Smooth muscle cell (in vitro differentiated cells): ENCODE data around the gene LAPTM5. TPM values are rescaled to one million over a fixed set of nuclear protein-coding genes. Genes with fewer than 3 reads are reported as not detected.

Source experiments
- DNase-seq: peaks from one replicate; lab custom pipeline; 2025; ENCODE audit not compliant: unreplicated experiment; lab: John Stamatoyannopoulos, UW
- H2AFZ ChIP-seq: fragments of 200-600 bp; sonication (generic); 2 replicates; pipeline ENCODE4 v1.6.0; 2016; ENCODE audit warnings: antibody characterized with exemption, low read depth, mild to moderate bottlenecking
- H3F3A ChIP-seq: fragments of 200-600 bp; sonication (generic); 2 replicates; pipeline ENCODE4 v1.6.0; 2017; ENCODE audit warnings: antibody characterized with exemption, low read depth
- H3K27ac ChIP-seq: fragments of 200-600 bp; sonication (generic); 2 replicates; pipeline ENCODE4 v1.5.1; 2016; ENCODE audit warnings: low read depth, mild to moderate bottlenecking
- H3K27me3 ChIP-seq: fragments of 200-600 bp; sonication (generic); 2 replicates; pipeline ENCODE4 v1.6.1; 2016; ENCODE audit warnings: low read depth, mild to moderate bottlenecking
- H3K36me3 ChIP-seq: fragments of 200-600 bp; sonication (generic); 2 replicates; pipeline ENCODE4 v1.5.1; 2016; ENCODE audit warnings: low read depth
- H3K4me1 ChIP-seq: fragments of 200-600 bp; sonication (generic); 2 replicates; pipeline ENCODE4 v1.5.1; 2016; ENCODE audit warnings: low read depth
- H3K4me2 ChIP-seq: fragments of 200-600 bp; sonication (generic); 2 replicates; pipeline ENCODE4 v1.6.0; 2016; ENCODE audit warnings: mild to moderate bottlenecking
- H3K4me3 ChIP-seq: fragments of 200-600 bp; sonication (generic); 2 replicates; pipeline ENCODE4 v1.5.1; 2016; ENCODE audit warnings: mild to moderate bottlenecking
- H3K79me2 ChIP-seq: fragments of 200-600 bp; sonication (generic); 2 replicates; pipeline ENCODE4 v1.6.0; 2016; ENCODE audit warnings: low read depth, mild to moderate bottlenecking
- H3K9ac ChIP-seq: fragments of 200-600 bp; sonication (generic); 2 replicates; pipeline ENCODE4 v1.6.0; 2016; ENCODE audit warnings: low read depth
- H3K9me3 ChIP-seq: fragments of 200-600 bp; sonication (generic); replicated peaks from 2 replicates; pipeline ENCODE4 v1.5.1; 2016; ENCODE audit warnings: low read depth
- H4K20me1 ChIP-seq: fragments of 200-600 bp; sonication (generic); 2 replicates; pipeline ENCODE4 v1.6.0; 2016; ENCODE audit warnings: low read depth
- CTCF ChIP-seq: fragments of 200-600 bp; sonication (generic); IDR thresholded peaks from 2 replicates; pipeline ENCODE4 v1.5.1; 2017; ENCODE audit warnings: borderline replicate concordance, mild to moderate bottlenecking, antibody characterized with exemption; ENCODE audit not compliant: insufficient read depth, poor library complexity, severe bottlenecking
- WGBS: methylation state at CpG from one replicate; pipeline ENCODE4 v1.1.7; 2016; ENCODE audit warnings: low lambda C conversion rate; 5-methylcytosine and 5-hydroxymethylcytosine counted together
- polyA plus RNA-seq: library from polyadenylated mRNA; unstranded; fragments of >200 nt; fragmentation: Nextera tagmentation; extraction: Ambion mirVana; gene quantifications from 2 replicates; pipeline ENCODE4 v1.2.1, GENCODE V29; 2016
- total RNA-seq: library from RNA; depleted of rRNA; stranded (reverse); fragments of >200 nt; gene quantifications from 2 replicates; pipeline ENCODE4 v1.2.3, GENCODE V29; 2014

The LAPTM5 gene
- total and polyA plus RNA-seq, 2 experiments from 2014 or later = 0.63 to 1.4 TPM

GRCh38 chr1:30701258-30701633 is 56.3 kb downstream of the LAPTM5 start:
- no peak overlapping the region for H3K27ac ChIP-seq
- H2AFZ ChIP-seq = no peak overlapping the region
- no peaks in the 10 kb centered on the region for H3F3A ChIP-seq
- 82% methylated on average over 2 of the region's 2 CpGs for WGBS
- H3K36me3 ChIP-seq = no peaks in the 10 kb centered on the region
- DNase-seq = no peak
- no peaks in the 10 kb centered on the region for H3K9me3 ChIP-seq
- H3K27me3 ChIP-seq = no peaks in the 10 kb centered on the region
- no peaks in the 10 kb centered on the region for H3K79me2 ChIP-seq
- H3K4me3 ChIP-seq = no peak overlapping the region
- no peaks in the 10 kb centered on the region for H4K20me1 ChIP-seq
- H3K4me1 ChIP-seq = peaks cover 19% of the 10 kb centered on the region
- H3K4me2 ChIP-seq = no peak overlapping the region
- TF ChIP-seq CTCF = no peak
- H3K9ac ChIP-seq = no peak overlapping the region

GRCh38 chr1:30700528-30701257 is 56.9 kb downstream of the LAPTM5 start:
- no peak overlapping the region for H3K4me3 ChIP-seq
- H3K27me3 ChIP-seq = no peaks in the 10 kb centered on the region
- H3K79me2 ChIP-seq = no peaks in the 10 kb centered on the region
- no peak overlapping the region for H3K4me2 ChIP-seq
- H4K20me1 ChIP-seq = no peaks in the 10 kb centered on the region
- no peaks in the 10 kb centered on the region for H3K36me3 ChIP-seq
- H2AFZ ChIP-seq = no peak overlapping the region
- H3K27ac ChIP-seq = no peak overlapping the region
- H3K9me3 ChIP-seq = no peaks in the 10 kb centered on the region
- no peak for DNase-seq
- H3K4me1 ChIP-seq = peaks cover 16% of the 10 kb centered on the region
- 72% methylated on average over 7 of the region's 7 CpGs for whole genome bisulfite sequencing
- TF ChIP-seq CTCF = no peak
- H3K9ac ChIP-seq = no peak overlapping the region
- H3F3A ChIP-seq = no peaks in the 10 kb centered on the region

- H2AFZ ChIP-seq = no peak overlapping the region
- no peaks in the 10 kb centered on the region for H3K79me2 ChIP-seq
- no peak for TF ChIP-seq CTCF
- H3K4me3 ChIP-seq = no peak overlapping the region
- no peaks in the 10 kb centered on the region for H3K9me3 ChIP-seq
- no peak overlapping the region for H3K4me2 ChIP-seq
- no peaks in the 10 kb centered on the region for H3F3A ChIP-seq
- WGBS = 93% methylated on average over 1 of the region's 1 CpG
- H3K36me3 ChIP-seq = no peaks in the 10 kb centered on the region
- no peaks in the 10 kb centered on the region for H4K20me1 ChIP-seq
- DNase-seq = no peak
- no peak overlapping the region for H3K27ac ChIP-seq
- no peaks in the 10 kb centered on the region for H3K27me3 ChIP-seq
- peaks cover 16% of the 10 kb centered on the region for H3K4me1 ChIP-seq
- H3K9ac ChIP-seq = no peak overlapping the region
Observed at GRCh38 chr1:30699762-30700161, 57.8 kb downstream of the LAPTM5 start.
